AML-193 (cell line): ENCODE results near the gene FAM13A.

Experiments
- DNase-seq, 2 experiments: peaks; one replicate each; lab custom pipeline; 2025; lab: John Stamatoyannopoulos, UW

Gene FAM13A

GRCh38 chr4:88812420-88812819, 244.6 kb downstream of the FAM13A start:
- DNase-seq = no peak

- no peak for DNase-seq
Measured at GRCh38 chr4:88811904-88812303, 245.1 kb downstream of the FAM13A start.

DNA sequence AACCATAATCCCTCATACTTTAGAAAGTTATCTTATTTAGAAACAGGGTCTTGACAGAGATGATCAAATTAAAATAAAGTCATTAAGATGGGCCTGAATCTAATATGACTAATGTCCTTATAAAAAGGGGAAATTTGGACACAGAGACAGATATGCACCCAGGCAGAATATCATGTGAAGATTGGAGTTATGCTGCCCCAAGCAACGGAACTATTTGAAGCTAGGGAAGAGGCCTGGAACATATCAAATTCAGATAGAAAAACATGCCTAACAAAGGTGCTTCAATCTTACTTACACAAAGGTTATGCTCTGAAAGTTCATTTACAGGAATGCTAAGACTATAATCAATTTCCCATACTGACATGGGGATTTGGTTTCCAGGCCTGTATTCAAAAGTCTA, 246.7 kb downstream of the FAM13A start:
- DNase-seq = no peak

DNA sequence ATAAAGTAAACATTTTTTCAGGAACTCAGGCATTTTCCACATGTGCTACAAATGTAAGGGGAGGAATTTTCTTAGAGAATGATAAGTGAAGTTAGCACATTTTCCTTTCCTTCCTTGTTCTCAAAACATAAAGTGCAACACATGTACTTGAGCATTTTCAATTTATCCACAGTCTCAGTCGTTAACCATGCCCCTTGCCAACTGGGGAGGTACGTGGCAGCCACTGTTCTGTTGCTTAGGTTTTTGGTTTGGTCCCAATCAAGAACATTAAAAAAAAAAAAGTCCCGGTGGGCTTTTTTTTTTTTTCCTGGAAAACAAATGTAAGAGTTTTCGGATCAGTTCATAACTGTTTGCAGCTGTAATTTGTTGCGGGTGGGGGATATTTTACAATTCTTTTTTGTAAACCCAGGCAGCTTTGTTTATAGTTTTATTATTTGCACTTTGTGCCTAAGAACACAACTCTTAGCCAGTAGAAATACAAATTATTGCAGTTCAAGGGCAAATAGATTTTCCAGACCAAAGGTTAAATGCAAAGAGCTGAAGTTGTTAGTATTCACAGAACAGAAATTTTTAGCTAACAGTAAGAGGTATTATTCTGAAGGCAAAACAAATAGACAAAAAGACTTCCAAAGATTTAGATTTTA, 247.3 kb downstream of the FAM13A start:
- no peak for DNase-seq

GRCh38 chr4:88809101-88809500, 247.9 kb downstream of the FAM13A start:
- no peak for DNase-seq

- no peak for DNase-seq
Measured at GRCh38 chr4:88807499-88807898, 249.5 kb downstream of the FAM13A start.

DNA sequence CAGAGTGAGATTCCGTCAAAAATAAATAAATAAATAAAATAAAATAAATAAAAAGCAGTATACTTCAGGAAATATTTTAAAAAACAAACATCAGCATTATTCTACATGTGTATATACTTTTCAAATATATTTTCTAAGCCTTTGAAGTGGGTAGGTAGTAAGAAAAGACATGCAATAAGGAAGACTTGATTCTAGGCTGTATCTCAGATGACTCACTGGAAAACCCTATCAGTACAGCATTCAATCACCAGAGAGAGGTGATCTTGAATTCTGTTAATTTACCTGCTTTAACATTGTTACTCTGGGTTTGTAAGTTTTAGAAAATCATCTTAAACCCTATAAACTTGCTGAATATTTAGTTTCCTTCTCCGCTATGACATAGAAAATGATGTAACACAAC, 252.8 kb downstream of the FAM13A start:
- DNase-seq = no peak

DNA sequence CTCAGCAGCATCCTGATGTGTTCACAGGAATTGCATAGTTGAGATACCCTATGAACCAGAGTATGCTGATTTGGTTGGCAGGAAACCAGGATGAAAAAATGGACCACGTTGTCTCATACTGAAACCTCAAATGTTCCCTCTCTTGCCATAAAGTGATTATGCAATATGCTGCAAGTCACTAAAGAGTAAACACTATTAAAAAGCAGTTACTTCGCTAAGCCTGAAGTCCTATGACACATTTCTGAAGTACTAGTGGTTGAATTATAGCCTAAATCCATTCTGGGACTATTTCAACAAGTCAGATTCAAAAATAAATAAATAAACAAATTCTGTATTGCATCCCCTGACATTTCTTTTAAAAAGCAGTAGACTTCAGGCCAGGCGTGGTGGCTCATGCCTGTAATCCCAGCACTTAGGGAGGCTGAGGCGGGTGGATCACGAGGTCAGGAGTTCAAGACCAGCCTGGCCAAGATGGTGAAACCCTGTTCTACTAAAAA, 253.3 kb downstream of the FAM13A start:
- DNase-seq = peak; percentile 53 to 58

DNA sequence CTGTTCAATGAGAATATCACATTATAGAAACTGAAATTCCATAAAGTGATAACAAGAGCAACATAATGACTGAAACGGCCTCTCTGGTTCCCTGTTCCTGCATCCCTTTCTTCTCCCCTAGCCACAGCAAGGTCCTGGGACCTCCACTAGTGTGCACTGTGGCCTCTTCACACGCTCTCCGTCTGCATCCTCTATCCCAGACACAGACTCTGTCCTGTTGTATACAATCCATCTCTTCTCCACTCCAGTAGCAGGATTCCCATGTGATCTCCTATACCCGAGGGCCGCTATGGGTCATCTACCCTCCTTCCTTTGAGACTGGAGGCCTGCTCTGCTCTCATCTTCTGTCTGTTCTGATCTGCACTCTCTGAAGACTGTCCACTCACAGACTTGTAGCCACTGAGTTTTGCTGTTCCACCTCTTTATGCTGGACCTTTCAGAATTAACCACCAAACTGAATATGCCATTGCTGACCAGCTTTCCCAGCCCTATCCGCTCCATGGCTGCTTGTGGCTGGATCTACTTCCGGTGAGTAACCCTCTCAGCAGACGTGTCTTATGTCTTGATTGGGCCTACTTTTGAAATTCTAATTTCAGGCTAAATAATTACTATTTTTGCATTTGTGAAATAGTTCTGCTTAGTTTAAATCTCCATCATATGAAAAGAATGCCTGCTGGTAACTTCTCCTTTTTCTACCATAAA, 254.2 kb downstream of the FAM13A start:
- no peak for DNase-seq

- DNase-seq = no peak
Measured at GRCh38 chr4:88802138-88802537, 254.8 kb downstream of the FAM13A start.

GRCh38 chr4:88799900-88800299, 257.1 kb downstream of the FAM13A start:
- DNase-seq = no peak

GRCh38 chr4:88797725-88798124, 259.3 kb downstream of the FAM13A start:
- no peak for DNase-seq

DNA sequence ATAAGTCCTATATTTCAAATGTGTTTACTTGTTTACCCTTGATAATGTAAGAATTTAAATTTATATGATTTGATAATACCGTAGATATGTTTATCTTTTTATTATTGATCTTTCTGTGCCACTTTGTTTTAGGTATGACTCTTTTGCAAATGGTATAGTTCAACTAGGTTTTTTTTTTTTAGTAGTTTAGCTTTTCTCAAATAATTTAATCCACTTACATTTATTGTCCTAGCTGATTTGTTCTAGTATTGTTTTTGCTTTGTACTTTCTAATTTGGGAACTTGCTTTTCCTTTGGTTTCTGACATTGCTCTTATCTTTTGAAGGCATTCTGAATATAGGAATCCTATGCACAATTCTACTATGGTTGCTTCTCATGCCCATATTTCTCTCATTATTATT, 260.4 kb downstream of the FAM13A start:
- DNase-seq = no peak

DNA sequence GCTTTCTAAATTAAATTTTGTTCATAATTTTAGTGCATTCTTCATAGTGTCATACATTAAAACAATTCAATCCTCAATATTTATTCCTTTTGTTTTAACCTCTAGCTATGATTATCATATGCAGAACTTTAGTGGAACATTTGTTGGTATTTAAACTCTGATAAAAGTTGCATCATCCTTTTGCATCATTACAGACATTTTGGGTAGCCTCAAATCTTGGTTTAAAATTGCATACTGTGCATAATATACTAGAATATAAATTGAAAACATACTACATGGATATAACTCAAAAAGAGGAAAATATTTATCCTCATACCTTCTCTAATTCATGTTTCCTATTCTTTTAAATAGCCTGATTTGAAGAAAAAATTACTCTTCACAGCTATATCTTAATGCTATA, 262.0 kb downstream of the FAM13A start:
- DNase-seq = no peak

- no peak for DNase-seq
Measured at GRCh38 chr4:88794087-88794690, 262.8 kb downstream of the FAM13A start.

- DNase-seq = no peak
Measured at GRCh38 chr4:88793475-88793874, 263.5 kb downstream of the FAM13A start.

DNA sequence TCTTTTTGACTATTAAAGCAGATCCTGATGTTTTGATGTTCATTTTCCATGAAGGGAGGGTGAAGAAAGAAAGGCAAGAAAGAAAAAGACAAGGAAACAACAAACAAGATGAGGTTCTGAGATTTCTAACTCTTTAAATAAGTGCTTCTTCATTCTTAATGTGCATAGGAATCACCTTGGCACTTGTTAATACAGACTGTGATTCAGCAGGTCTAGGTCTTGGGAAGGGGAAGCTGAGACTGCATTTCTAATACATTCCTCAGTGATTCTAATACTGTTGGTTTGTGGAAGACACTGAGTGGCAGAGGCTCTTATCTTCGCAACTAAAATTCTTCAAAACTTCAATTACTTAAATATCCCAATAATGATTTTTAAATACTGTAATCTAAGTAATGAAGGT, 264.2 kb downstream of the FAM13A start:
- peak in 1 of 2 experiments; percentile 5 for DNase-seq

DNA sequence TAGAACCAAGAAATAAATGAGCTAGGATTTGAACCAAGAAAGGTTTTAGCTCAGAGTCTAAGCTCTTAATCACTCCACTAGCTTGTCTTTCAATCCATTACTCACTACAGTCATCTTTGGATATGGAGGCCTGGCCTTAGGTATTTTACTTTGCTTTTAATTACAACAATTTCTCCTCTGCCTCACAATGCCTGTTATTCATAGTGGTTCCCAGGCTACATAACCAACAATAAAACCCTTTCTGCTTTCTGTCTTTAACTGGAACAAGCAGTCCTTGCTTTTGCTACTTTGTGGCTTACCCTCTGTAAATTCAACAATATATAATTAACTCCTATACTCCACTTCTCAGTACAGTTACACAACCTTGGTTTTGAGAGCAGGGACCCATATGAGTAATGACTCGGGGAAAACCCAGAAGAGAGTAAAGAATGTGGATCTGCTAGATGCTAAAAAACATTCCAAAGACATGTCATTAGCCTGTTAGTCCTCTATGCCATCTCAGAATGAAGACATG, 264.7 kb downstream of the FAM13A start:
- DNase-seq = no peak

DNA sequence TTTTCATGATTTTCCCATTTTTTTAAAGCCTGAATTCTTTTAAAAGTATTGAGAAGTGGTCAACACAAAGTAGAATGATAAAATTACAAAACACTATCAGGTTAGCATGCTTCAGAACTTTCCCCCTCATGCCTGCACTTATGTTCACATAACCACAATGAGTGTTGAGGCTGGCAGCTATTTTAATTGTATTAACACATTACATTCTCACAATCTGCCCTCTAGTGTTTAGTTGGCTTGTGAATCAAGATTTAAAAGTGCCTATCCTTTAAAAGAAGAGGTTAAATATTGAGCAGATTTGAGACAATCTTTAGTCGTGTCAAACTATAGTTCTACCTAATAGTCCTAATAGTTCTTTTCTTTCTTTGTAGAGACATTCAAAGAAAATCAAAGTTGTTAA, 265.7 kb downstream of the FAM13A start:
- DNase-seq = peak; percentile 22 to 23

DNA sequence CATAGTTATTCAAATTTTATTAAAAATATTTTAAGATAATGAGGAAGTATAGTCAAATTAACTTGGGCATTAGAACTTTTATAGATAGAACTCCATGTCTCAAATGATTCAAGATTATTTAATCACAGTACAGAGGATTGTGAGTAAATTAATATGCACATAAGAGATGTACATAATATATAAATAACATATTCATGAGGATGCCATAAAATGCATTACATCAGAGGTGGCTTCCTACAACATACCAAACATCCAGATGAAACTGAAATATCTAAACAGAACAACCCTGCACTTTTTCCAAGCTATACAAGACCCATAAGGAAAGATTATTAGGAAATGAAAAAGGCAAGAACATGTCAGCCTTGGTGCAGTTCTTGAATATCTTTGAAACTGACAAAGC, 268.1 kb downstream of the FAM13A start:
- DNase-seq = no peak

GRCh38 chr4:88788424-88788823, 268.6 kb downstream of the FAM13A start:
- DNase-seq = no peak

DNA sequence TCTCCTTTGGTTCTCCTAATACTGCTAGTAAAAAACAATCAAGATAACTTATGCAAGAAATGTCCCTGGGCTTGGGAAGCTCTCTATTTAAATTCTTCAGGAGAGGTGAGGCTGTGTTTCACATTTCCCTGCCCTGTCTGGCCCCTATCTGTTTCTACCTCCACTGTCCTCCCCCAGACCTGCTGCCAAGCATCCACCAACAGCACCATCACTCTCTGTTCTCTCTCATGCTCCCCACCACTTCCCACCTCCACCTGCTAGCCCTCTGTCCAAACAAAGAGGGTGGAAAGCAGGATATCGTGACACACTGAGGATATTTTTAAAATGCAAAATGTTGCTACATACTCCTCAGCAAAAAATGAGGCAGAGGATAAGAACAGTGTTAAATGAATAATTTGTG, 271.0 kb downstream of the FAM13A start:
- no peak for DNase-seq

- DNase-seq = no peak
Measured at GRCh38 chr4:88780389-88780788, 276.6 kb downstream of the FAM13A start.
